HepG2 (cell line): ENCODE results near the gene RNF126. TPM values are rescaled to one million over a fixed set of nuclear protein-coding genes. Genes with fewer than 3 reads are reported as not detected.

Source experiments
- ATF4 ChIP-seq, 2 experiments: fragments of 450-650 bp in 1 of 2; sonication (generic) in 1 of 2; formaldehyde crosslinking; IDR thresholded peaks; 2 replicates each; pipeline versions ENCODE4 v1.5.0 to v1.8.0; 2020 to 2022; ENCODE audit warnings: mild to moderate bottlenecking in 1 of 2, missing genetic modification reagents in 1 of 2
- ATF7-NPFF ChIP-seq: sonication (generic); formaldehyde crosslinking; IDR thresholded peaks from 2 replicates; pipeline ENCODE4 v1.8.1; 2023; ENCODE audit warnings: mild to moderate bottlenecking, low read depth, missing genetic modification reagents, moderate library complexity
- ELF3 ChIP-seq: IDR thresholded peaks from 2 replicates; pipeline ENCODE4 v1.6.1; 2016; ENCODE audit warnings: missing genetic modification reagents, missing compliant biosample characterization
- FOXP1 ChIP-seq, 2 experiments: fragments of 450-650 bp in 1 of 2; IDR thresholded peaks; 2 replicates each; pipeline ENCODE4 v1.6.1; 2017 to 2018; ENCODE audit warnings: antibody characterized with exemption in 1 of 2
- HDAC2 ChIP-seq: sonication (generic); formaldehyde crosslinking; IDR thresholded peaks from 2 replicates; pipeline ENCODE4 v1.4.0; 2020; ENCODE audit warnings: missing genetic modification reagents
- HOXA3 ChIP-seq: sonication (generic); formaldehyde crosslinking; IDR thresholded peaks from 2 replicates; pipeline ENCODE4 v1.5.0; 2020; ENCODE audit warnings: missing genetic modification reagents
- ISX ChIP-seq: sonication (generic); formaldehyde crosslinking; conservative IDR thresholded peaks from 2 replicates; pipeline ENCODE4 v1.5.0; 2020; ENCODE audit warnings: missing genetic modification reagents
- KLF16 ChIP-seq, 2 experiments: sonication (generic) in 1 of 2; formaldehyde crosslinking in 1 of 2; IDR thresholded peaks; 2 replicates each; pipeline versions ENCODE4 v1.6.1 to v1.8.0; 2016 to 2023; ENCODE audit warnings: missing genetic modification reagents in 2 of 2, missing compliant biosample characterization in 1 of 2
- MIER2 ChIP-seq: IDR thresholded peaks from 2 replicates; pipeline ENCODE4 v1.6.1; 2016; ENCODE audit warnings: missing biosample characterization, missing genetic modification reagents
- POLR2G ChIP-seq: fragments of 200-400 bp; formaldehyde crosslinking; IDR thresholded peaks from 2 replicates; pipeline ENCODE4 v1.6.1; 2018; ENCODE audit warnings: mild to moderate bottlenecking, low read depth, low read length, moderate library complexity
- SMYD3 ChIP-seq: sonication (generic); formaldehyde crosslinking; IDR thresholded peaks from 2 replicates; pipeline ENCODE4 v1.8.1; 2023; ENCODE audit warnings: mild to moderate bottlenecking, missing genetic modification reagents
- SP2 ChIP-seq: sonication (generic); formaldehyde crosslinking; IDR thresholded peaks from 2 replicates; pipeline ENCODE4 v1.5.1; 2020; ENCODE audit warnings: mild to moderate bottlenecking, missing genetic modification reagents
- ZNF430 ChIP-seq: sonication (generic); formaldehyde crosslinking; IDR thresholded peaks from 2 replicates; pipeline ENCODE4 v1.9.0; 2021; ENCODE audit warnings: mild to moderate bottlenecking, missing genetic modification reagents
- ZNF512B ChIP-seq: sonication (generic); formaldehyde crosslinking; IDR thresholded peaks from 2 replicates; pipeline ENCODE4 v1.5.1; 2020; ENCODE audit warnings: missing genetic modification reagents, mild to moderate bottlenecking, borderline replicate concordance
- ZNF768 ChIP-seq: sonication (generic); formaldehyde crosslinking; IDR thresholded peaks from 2 replicates; pipeline ENCODE4 v1.4.0; 2020; ENCODE audit warnings: missing genetic modification reagents
- ZNF772 ChIP-seq: sonication (generic); formaldehyde crosslinking; IDR thresholded peaks from 2 replicates; pipeline ENCODE4 v1.5.0; 2020; ENCODE audit warnings: mild to moderate bottlenecking, missing genetic modification reagents
- polyA plus RNA-seq, 8 experiments: library from polyadenylated mRNA; depleted of rRNA in 3 of 8; stranded (reverse) in 7 of 8; unstranded in 1 of 8; fragments of >200 nt; fragmentation: Illumina TruSeq in 4 of 8; extraction: Trizol in 4 of 8; gene quantifications; 2 replicates each; pipeline versions ENCODE4 v1.2.1 to v1.2.3, GENCODE V29; 2011 to 2016; ENCODE audit warnings: low read depth in 4 of 8, missing spikeins in 1 of 8, mixed read lengths in 1 of 8; ENCODE audit not compliant: insufficient read depth in 1 of 8
- total RNA-seq, 5 experiments: library from RNA; depleted of rRNA; stranded (reverse); fragments of >200 nt; fragmentation: Illumina TruSeq; extraction: Trizol; gene quantifications; 2 replicates each; pipeline ENCODE4 v1.2.3, GENCODE V29; 2016; ENCODE audit warnings: low read depth in 1 of 5
- TF ChIP-seq, protein P1 (sequence below): sonication (generic); formaldehyde crosslinking; IDR thresholded peaks from 2 replicates; pipeline ENCODE4 v1.8.1; 2022; ENCODE audit warnings: low read depth, mild to moderate bottlenecking, missing genetic modification reagents
- TF ChIP-seq, protein P2 (sequence below): sonication (generic); formaldehyde crosslinking; IDR thresholded peaks from 2 replicates; pipeline ENCODE4 v1.4.0; 2020; ENCODE audit warnings: mild to moderate bottlenecking, low read depth, missing genetic modification reagents
- TF ChIP-seq, protein P3 (sequence below): sonication (generic); formaldehyde crosslinking; IDR thresholded peaks from 2 replicates; pipeline ENCODE4 v1.5.1; 2020; ENCODE audit warnings: missing genetic modification reagents, mild to moderate bottlenecking, borderline replicate concordance

Gene RNF126
- total and polyA plus RNA-seq, 2 of the 13 experiments (the other 11 are each of a cell fraction or from before 2014, with no cell fraction given) = 23.2 to 34.0 TPM

- TF ChIP-seq SP2 (CRISPR knock-in tag) (peak; percentile 11), ISX (no peak), ZNF430 (CRISPR knock-in tag) (peak; percentile 93), KLF16 (CRISPR knock-in tag; IDR thresholded peaks at IDR 0.05) (peak in 1 of 2 experiments; percentile 92; a peak in 2 of 4 replicates), ATF4 (CRISPR knock-in tag; IDR thresholded peaks at IDR 0.05) (peak in 1 of 2 experiments; percentile 70; a peak in 2 of 4 replicates), ZNF512B (CRISPR knock-in tag) (0 out of 2 replicates have a peak, but pooled peaks have one; percentile 38), SMYD3 (CRISPR knock-in tag) (no peak), MIER2 (CRISPR knock-in tag) (peak; percentile 78), FOXP1 (IDR thresholded peaks at IDR 0.05) (no peak), FOXP1 (CRISPR knock-in tag; IDR thresholded peaks at IDR 0.05) (peak; percentile 47; the same call in 1 of the 2 replicates), HOXA3 (CRISPR knock-in tag) (peak; percentile 91), POLR2G (peak; percentile 90), ATF7-NPFF (CRISPR knock-in tag) (no peak), HDAC2 (peak; percentile 97), ZNF768 (peak; percentile 28; the same call in 1 of the 2 replicates), ZNF772 (0 out of 2 replicates have a peak, but pooled peaks have one; percentile 61), ELF3 (peak; percentile 91)
- TF ChIP-seq, protein P1, sequence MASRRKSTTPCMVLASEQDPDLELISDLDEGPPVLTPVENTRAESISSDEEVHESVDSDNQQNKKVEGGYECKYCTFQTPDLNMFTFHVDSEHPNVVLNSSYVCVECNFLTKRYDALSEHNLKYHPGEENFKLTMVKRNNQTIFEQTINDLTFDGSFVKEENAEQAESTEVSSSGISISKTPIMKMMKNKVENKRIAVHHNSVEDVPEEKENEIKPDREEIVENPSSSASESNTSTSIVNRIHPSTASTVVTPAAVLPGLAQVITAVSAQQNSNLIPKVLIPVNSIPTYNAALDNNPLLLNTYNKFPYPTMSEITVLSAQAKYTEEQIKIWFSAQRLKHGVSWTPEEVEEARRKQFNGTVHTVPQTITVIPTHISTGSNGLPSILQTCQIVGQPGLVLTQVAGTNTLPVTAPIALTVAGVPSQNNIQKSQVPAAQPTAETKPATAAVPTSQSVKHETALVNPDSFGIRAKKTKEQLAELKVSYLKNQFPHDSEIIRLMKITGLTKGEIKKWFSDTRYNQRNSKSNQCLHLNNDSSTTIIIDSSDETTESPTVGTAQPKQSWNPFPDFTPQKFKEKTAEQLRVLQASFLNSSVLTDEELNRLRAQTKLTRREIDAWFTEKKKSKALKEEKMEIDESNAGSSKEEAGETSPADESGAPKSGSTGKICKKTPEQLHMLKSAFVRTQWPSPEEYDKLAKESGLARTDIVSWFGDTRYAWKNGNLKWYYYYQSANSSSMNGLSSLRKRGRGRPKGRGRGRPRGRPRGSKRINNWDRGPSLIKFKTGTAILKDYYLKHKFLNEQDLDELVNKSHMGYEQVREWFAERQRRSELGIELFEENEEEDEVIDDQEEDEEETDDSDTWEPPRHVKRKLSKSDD = peak; percentile 77
- TF ChIP-seq, protein P2, sequence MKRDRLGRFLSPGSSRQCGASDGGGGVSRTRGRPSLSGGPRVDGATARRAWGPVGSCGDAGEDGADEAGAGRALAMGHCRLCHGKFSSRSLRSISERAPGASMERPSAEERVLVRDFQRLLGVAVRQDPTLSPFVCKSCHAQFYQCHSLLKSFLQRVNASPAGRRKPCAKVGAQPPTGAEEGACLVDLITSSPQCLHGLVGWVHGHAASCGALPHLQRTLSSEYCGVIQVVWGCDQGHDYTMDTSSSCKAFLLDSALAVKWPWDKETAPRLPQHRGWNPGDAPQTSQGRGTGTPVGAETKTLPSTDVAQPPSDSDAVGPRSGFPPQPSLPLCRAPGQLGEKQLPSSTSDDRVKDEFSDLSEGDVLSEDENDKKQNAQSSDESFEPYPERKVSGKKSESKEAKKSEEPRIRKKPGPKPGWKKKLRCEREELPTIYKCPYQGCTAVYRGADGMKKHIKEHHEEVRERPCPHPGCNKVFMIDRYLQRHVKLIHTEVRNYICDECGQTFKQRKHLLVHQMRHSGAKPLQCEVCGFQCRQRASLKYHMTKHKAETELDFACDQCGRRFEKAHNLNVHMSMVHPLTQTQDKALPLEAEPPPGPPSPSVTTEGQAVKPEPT = no peak
- TF ChIP-seq, protein P3, sequence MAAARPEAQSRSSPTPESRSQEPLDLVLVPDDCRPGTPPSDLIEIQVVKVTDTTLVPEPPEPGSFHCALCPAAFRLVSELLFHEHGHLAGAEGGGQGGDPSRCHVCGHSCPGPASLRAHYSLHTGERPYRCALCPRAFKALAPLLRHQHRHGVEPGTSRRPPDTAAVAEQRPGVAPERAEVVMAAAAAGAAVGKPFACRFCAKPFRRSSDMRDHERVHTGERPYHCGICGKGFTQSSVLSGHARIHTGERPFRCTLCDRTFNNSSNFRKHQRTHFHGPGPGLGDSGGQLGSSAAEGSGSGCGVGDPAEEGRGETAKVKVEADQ (CRISPR knock-in tag) = no peak
These were observed 2.1 kb downstream of the RNF126 start (continued) for GRCh38 chr19:660793-661426.
